ENCODE measurements around the gene MANSC1.
"Not testable (repeated sequence)": the region's sequence is repeated elsewhere in the genome, so short reads cannot be mapped to it uniquely, and the experiment has no call there.

Gene MANSC1

GRCh38 chr12:12365446-12365802, 15.4 kb upstream of the MANSC1 start:
- no peak for DNase-seq (ENCODE audit: low read depth)

- DNase-seq (ENCODE audit: low read depth) = no peak
Measured at GRCh38 chr12:12364787-12365445, 14.9 kb upstream of the MANSC1 start.

GRCh38 chr12:12358528-12358927, 8.5 kb upstream of the MANSC1 start:
- DNase-seq (ENCODE audit: low read depth) = no peak

GRCh38 chr12:12357719-12358461, 7.8 kb upstream of the MANSC1 start:
- no peak for DNase-seq (ENCODE audit: low read depth)

GRCh38 chr12:12356896-12357718, 7.1 kb upstream of the MANSC1 start, which contains the start of gene BORCS5:
TSS of gene BORCS5 (plus strand) at chr12:12357078. CDS start at chr12:12357452, 374 bp downstream.
- DNase-seq (ENCODE audit: low read depth) = peak; percentile 92

- DNase-seq (ENCODE audit: low read depth) = no peak
Measured at GRCh38 chr12:12356467-12356895, 6.4 kb upstream of the MANSC1 start.

- DNase-seq (ENCODE audit: low read depth) = no peak
Measured at GRCh38 chr12:12353807-12354206, 3.8 kb upstream of the MANSC1 start.

- no peak for DNase-seq (ENCODE audit: low read depth)
Measured at GRCh38 chr12:12353276-12353675, 3.2 kb upstream of the MANSC1 start.

- DNase-seq (ENCODE audit: low read depth) = not testable (repeated sequence)
Measured at GRCh38 chr12:12351468-12352185, 1.6 kb upstream of the MANSC1 start.

- no peak for DNase-seq (ENCODE audit: low read depth)
Measured at GRCh38 chr12:12350868-12351463, 924 bp upstream of the MANSC1 start.

- DNase-seq (ENCODE audit: low read depth) = peak; percentile 71
Measured at GRCh38 chr12:12338527-12339168, 11.4 kb downstream of the MANSC1 start.

GRCh38 chr12:12336511-12336910, 13.5 kb downstream of the MANSC1 start:
- DNase-seq (ENCODE audit: low read depth) = no peak

GRCh38 chr12:12336049-12336411, 14.0 kb downstream of the MANSC1 start:
- peak; percentile 78 for DNase-seq (ENCODE audit: low read depth)

GRCh38 chr12:12334367-12335040, 15.5 kb downstream of the MANSC1 start:
- DNase-seq (ENCODE audit: low read depth) = peak; percentile 48

- DNase-seq (ENCODE audit: low read depth) = peak; percentile 62
Measured at GRCh38 chr12:12333407-12334366, 16.4 kb downstream of the MANSC1 start.

- DNase-seq (ENCODE audit: low read depth) = no peak
Measured at GRCh38 chr12:12331896-12332295, 18.1 kb downstream of the MANSC1 start.

- no peak for DNase-seq (ENCODE audit: low read depth)
Measured at GRCh38 chr12:12331244-12331771, 18.7 kb downstream of the MANSC1 start.

GRCh38 chr12:12327802-12328201, 22.2 kb downstream of the MANSC1 start:
- DNase-seq (ENCODE audit: low read depth) = peak; percentile 63

- no peak for DNase-seq (ENCODE audit: low read depth)
Measured at GRCh38 chr12:12326262-12326661, 23.8 kb downstream of the MANSC1 start.
